GM19468 (cell line): ENCODE results near the gene MYBPHL.

Experiments
- ATAC-seq: cut with Tn5 transposase; IDR thresholded peaks from one replicate; pipeline ENCODE4 v1.9.1; 2021; ENCODE audit warnings: mild to moderate bottlenecking, moderate library complexity, moderate number of reproducible peaks; ENCODE audit not compliant: unreplicated experiment; ENCODE audit errors: extremely low read depth

The MYBPHL gene

DNA sequence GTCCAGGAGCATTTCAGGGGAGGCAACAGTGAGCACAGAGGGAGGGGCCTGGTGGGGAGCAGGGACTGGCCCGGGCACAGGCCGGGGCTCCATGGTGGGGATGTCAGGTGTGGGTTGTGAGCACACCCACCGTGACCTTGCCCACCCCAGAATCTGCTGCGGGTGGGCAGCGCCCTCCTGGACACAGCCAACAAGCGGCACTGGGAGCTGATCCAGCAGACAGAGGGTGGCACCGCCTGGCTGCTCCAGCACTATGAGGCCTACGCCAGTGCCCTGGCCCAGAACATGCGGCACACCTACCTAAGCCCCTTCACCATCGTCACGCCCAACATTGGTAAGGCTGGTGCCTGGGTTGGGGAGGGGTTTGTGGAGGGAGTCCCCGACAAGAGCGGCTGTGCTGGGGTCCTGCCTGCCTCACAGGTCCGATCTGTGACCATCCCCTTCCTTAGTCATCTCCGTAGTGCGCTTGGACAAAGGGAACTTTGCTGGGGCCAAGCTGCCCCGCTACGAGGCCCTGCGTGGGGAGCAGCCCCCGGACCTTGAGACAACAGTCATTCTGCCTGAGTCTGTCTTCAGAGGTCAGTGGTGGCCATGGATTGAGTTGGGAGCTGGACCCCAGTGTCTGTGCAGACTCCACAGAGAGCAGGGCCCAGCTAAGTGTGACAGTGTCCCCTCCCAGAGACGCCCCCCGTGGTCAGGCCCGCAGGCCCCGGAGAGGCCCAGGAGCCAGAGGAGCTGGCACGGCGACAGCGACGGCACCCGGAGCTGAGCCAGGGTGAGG, 38.2 kb downstream of the MYBPHL start:
- ATAC-seq, result no peak

- no peak for ATAC-seq
Measured at GRCh38 chr1:109267743-109268300, 39.0 kb downstream of the MYBPHL start.

GRCh38 chr1:109266965-109267364, 39.8 kb downstream of the MYBPHL start:
- ATAC-seq, result no peak

DNA sequence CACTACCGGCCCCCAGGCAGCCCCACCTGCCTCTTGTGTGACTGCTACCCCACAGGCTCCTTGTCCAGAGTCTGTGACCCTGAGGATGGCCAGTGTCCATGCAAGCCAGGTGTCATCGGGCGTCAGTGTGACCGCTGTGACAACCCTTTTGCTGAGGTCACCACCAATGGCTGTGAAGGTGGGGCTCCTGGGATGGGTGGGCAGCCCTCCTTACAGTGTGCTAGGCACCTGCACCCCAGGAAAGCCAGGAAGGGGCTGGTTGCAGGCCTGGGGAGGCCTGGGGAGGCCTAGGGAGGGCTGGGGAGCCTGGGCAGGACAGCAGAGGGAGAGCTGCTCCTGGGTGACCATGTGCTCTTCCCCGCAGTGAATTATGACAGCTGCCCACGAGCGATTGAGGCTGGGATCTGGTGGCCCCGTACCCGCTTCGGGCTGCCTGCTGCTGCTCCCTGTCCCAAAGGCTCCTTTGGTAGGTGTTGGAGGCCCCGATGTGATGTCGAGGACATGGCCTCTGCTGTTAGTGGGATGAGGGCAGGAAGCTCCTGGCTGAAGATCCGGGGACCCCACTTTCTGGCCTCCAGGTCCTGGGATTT, 41.0 kb downstream of the MYBPHL start:
- ATAC-seq, result no peak

- ATAC-seq, result no peak
Measured at GRCh38 chr1:109265016-109265415, 41.8 kb downstream of the MYBPHL start.

DNA sequence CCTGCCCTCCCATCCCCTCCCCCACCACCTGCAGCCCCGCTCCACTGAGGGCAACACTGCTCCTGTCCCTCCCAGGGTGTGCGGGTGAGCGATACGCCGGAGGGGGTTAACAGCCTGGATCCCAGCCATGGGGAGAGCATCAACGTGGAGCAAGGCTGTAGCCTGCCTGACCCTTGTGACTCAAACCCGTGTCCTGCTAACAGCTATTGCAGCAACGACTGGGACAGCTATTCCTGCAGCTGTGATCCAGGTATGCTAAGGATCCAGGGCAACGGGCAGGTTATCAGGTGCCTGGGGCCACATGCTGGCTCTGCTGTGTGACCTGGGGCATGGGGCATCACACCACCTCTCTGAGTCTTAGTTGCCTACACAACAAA, 42.4 kb downstream of the MYBPHL start:
- no peak for ATAC-seq

DNA sequence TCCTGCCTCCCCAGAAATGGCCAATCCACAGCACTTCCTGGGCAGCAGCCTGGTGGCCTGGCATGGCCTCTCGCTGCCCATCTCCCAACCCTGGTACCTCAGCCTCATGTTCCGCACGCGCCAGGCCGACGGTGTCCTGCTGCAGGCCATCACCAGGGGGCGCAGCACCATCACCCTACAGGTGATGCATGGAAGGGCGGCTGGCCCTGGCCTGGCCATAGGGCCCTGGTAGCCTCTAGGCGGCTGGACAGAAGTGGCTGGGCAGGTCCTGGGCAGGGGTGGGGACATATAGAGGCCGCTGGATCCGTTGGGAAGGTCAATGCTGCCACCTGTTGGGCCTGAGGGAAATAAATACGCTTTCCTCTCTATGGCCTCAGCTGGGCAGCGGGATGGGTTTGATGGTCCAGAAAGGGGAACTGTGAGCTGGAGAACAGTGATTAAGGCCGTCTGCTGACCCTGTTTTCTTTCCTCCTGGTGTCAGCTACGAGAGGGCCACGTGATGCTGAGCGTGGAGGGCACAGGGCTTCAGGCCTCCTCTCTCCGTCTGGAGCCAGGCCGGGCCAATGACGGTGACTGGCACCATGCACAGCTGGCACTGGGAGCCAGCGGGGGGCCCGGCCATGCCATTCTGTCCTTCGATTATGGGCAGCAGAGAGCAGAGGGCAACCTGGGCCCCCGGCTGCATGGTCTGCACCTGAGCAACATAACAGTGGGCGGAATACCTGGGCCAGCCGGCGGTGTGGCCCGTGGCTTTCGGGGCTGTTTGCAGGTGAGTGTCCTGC, 43.0 kb downstream of the MYBPHL start:
- no peak for ATAC-seq

- ATAC-seq, result no peak
Measured at GRCh38 chr1:109263234-109263596, 43.6 kb downstream of the MYBPHL start.

- ATAC-seq, result no peak
Measured at GRCh38 chr1:109262231-109263055, 44.4 kb downstream of the MYBPHL start.

- ATAC-seq, result no peak
Measured at GRCh38 chr1:109261578-109261977, 45.2 kb downstream of the MYBPHL start.

DNA sequence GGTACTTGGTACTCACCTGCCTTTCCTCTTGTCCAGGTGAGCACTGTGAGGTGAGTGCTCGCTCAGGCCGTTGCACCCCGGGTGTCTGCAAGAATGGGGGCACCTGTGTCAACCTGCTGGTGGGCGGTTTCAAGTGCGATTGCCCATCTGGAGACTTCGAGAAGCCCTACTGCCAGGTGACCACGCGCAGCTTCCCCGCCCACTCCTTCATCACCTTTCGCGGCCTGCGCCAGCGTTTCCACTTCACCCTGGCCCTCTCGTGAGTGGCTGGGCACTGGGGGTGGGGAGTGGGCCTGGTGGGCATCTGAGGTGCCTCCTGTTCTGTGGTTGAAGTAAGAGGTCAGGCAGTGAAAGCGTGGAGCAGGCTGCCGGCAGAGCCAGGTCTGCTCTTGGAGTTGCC, 45.8 kb downstream of the MYBPHL start:
- no peak for ATAC-seq

- ATAC-seq, result no peak
Measured at GRCh38 chr1:109259674-109260557, 46.9 kb downstream of the MYBPHL start.

DNA sequence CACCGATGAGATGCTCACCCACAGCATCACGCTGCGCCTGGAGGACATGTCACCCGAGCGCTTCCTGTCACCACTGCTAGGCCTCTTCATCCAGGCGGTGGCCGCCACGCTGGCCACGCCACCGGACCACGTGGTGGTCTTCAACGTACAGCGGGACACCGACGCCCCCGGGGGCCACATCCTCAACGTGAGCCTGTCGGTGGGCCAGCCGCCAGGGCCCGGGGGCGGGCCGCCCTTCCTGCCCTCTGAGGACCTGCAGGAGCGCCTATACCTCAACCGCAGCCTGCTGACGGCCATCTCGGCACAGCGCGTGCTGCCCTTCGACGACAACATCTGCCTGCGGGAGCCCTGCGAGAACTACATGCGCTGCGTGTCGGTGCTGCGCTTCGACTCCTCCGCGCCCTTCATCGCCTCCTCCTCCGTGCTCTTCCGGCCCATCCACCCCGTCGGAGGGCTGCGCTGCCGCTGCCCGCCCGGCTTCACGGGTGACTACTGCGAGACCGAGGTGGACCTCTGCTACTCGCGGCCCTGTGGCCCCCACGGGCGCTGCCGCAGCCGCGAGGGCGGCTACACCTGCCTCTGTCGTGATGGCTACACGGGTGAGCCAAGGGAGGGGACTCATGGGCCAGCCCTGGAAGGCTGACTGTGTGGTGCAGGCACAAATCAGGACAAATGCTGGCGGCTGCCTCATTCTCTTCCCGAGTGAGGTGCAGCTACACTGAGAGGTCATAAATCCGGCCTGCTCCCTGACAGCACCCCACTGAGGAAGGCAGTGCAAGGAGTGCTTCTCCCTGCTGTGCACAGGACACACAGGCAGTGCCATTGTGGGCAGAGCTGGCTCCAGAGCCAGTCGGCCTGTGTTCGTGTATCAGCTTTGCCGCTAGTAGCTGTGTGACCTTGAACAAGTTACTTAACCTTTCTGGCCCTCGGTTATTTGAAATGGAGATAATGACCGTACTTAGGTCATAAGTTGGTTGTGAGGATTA, 48.0 kb downstream of the MYBPHL start:
- no peak for ATAC-seq

DNA sequence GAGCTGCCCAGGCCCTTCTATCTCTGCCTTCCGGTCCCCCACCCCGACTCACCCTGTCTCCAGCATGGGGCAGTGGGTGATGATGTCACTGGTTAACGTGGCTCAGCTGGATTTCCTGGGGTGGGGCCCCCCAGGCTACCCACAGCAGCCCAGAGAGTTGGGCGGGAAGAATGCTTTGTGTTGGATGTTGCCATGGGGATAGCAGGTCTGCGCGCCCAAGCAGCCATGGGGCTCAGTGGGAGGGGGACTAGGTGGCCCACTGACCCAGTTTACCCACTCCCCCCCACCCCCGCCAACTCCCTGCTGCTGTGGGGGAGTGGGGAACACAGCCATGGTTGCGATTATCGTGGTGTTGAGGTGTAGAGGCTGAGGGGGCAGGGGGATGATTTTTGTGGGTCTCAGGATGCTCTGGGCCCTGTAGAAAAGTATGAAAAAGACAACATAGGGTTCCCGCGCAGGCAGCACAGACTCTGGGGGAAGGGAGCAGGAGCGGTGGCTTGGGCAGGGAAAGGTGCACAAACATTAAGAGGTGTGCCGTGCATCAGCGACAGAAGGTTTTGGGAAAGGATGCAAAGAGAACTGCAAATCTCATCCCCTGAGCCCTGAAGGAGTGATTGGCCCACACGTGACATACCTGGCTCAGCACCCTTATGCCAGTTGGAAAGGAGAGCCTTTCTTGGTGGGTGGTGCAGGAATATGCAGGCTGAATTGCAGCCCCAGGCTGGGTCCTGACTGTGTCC, 49.0 kb downstream of the MYBPHL start:
- ATAC-seq, result no peak

DNA sequence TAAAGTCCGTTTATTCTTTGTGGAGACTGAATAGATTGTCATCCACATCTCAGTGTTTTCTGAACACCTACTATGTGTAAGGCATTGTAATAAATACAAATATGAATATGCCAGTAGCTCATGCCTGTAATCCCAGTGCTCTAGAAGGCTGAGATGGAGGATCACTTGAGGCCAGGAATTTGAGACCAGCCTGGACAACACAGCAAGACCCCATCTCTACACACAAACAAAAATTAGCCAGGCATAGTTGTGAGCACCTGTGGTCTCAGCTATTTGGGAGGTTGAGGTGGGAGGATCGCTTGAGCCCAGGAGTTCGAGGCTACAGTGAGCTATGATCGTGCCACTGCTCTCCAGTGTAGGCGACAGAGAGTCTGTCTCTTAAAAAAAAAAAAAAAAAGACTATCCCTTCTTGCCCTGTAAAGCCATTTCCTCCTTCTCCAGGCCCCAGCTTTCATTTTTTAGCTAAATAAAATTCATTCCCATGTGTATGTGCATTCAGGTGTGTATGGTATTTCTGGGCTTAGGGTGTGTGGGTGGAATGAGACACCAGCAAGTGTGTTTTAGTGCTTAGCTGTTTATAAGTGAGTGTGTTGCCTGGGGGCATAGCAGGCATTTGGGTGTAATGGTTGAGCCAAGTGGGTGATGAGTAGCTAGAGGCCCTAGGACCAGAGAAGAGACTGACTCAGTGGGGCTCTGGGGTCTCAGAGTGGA, 49.7 kb downstream of the MYBPHL start:
- ATAC-seq, result no peak

- no peak for ATAC-seq
Measured at GRCh38 chr1:109256085-109256484, 50.7 kb downstream of the MYBPHL start.

- no peak for ATAC-seq
Measured at GRCh38 chr1:109255678-109256077, 51.1 kb downstream of the MYBPHL start.
